Erythroblast (primary cell): ENCODE results near the gene SUPT20HL1.

Experiments
- GATA1 ChIP-seq: IDR thresholded peaks from 2 replicates; pipeline ENCODE4 v1.6.1; 2011; ENCODE audit warnings: low read depth, mild to moderate bottlenecking, control low read depth, low read length, moderate library complexity
- POLR2A ChIP-seq: IDR thresholded peaks from 2 replicates; pipeline ENCODE4 v1.6.1; 2011; ENCODE audit warnings: mild to moderate bottlenecking, low read length

DNA sequence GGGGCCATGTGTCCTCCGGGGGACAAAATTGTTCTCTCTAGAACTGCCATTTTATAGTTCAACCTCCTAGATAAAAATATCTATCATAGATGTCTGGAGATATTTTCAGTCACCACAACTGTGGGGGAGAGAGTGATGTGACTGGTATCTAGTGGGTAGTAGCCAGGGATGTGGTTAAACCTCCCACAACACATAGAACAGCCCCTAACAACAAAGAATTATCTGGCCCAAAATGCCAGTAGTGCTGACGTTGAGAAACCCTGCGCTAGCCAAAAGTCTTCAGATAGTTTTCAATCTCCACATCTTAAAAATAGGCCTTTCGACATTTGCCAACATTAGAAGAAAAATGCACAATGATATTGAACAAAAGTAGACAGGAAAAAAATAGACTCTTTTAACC, 27.6 kb upstream of the SUPT20HL1 start:
- TF ChIP-seq POLR2A (no peak), GATA1 (no peak)
